D721Med (cell line): ENCODE results near the gene C17orf113.

ENCODE experiments used
- DNase-seq: peaks from one replicate; pipeline ENCODE4 v3.0.0; 2011; ENCODE audit warnings: low spot score; ENCODE audit not compliant: insufficient read length
- FAIRE-seq: peaks from 2 replicates; lab custom pipeline; 2011; peaks lifted over from hg19 to GRCh38; lab: Jason Lieb, UNC
- TF ChIP-seq, protein P1 (sequence below): IDR thresholded peaks from 2 replicates; pipeline ENCODE4 v1.5.1; 2012; ENCODE audit warnings: mild to moderate bottlenecking, control low read depth; ENCODE audit not compliant: insufficient read depth; ENCODE audit errors: missing control alignments

Gene C17orf113

DNA sequence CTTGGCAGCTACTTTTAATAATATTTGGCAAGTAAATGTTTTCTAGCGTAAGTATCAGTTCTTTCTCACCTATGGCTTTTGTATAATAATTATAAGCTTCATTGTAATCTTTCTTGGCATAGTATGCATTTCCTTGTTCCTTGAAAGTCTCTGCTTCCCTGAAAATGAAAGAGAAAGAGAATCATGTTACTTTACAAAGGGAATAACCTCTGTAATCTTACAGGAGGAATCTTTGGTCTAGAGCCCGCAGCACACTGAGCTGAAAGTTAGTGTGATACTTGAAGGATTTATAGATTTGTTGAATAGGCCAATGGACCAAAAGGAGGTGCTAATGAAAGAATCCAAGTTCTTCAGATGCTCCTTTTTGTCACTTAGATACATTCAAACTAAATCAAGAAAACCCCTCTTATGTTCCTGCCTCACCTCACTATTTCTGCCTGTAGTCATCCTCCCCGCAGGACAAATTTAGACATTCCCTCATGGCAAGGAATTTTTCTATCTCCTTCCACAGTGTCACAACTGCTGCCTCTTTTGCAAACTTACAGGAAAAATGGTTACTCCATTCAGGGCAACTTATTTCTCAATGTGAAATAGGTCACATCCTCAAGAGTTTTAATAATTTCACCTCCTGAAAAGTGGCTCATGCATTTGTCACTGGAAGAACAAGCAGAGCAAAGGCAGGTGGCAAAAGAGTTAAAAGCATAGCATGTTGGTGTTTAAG, 49.8 kb downstream of the C17orf113 start:
- DNase-seq (no peak), FAIRE-seq (no peak)
- TF ChIP-seq, protein P1, sequence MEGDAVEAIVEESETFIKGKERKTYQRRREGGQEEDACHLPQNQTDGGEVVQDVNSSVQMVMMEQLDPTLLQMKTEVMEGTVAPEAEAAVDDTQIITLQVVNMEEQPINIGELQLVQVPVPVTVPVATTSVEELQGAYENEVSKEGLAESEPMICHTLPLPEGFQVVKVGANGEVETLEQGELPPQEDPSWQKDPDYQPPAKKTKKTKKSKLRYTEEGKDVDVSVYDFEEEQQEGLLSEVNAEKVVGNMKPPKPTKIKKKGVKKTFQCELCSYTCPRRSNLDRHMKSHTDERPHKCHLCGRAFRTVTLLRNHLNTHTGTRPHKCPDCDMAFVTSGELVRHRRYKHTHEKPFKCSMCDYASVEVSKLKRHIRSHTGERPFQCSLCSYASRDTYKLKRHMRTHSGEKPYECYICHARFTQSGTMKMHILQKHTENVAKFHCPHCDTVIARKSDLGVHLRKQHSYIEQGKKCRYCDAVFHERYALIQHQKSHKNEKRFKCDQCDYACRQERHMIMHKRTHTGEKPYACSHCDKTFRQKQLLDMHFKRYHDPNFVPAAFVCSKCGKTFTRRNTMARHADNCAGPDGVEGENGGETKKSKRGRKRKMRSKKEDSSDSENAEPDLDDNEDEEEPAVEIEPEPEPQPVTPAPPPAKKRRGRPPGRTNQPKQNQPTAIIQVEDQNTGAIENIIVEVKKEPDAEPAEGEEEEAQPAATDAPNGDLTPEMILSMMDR: no peak

DNA sequence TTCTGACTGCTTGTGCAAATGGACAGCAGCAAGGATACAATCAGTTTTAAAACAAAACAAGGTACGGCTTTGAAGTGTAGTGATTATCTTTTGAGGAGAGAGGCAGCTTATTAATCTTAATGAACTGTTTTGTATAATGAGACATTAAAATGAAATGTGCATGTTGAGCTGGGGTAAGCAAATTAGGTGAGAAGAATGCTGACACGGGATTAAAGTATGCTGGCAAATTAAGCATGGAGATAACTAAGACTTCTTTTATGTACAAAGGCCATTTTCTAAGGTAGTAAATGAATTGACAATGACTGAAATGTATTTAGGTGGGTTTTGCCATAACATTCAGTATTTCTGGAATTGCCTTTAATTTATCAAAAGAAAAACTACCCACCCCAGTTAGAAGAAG, 51.9 kb downstream of the C17orf113 start:
- TF ChIP-seq, protein P1: no peak
- no peak for DNase-seq
- no peak for FAIRE-seq

DNA sequence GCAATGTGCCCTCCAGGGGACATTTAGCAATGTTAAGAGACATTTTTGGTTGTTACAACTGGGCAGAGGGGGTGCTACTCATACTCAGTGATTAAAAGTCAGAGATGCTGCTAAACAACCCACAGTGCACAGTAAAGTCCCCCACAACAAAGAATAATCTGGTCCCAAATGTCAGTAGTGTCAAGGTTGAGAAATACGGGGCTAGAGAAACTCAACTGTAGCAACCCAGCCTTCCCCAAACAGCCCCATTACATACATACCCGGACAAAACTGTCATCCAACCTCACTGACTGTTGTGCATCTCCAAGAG, 53.6 kb downstream of the C17orf113 start:
- DNase-seq (no peak), FAIRE-seq (no peak)
- TF ChIP-seq, protein P1: no peak

DNA sequence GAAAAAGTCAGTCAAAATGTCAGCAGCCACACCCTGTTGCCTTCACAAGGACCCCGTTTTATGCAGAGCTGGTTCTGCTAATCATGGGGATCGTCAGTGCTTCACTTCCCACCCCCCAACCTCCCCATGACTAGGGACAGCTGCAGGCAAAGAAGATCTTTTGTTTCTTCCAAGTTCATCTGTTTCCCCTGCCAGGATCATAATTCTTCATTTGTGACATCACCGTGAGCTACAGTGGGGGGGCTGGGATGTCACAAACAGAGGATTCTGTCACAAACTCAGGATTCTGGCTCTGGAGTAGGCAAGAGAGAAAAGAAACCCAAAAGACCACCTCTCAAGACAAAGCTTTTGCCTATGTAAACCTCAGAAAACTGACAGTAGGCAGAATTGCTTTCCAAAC, 57.8 kb downstream of the C17orf113 start:
- no peak for FAIRE-seq
- TF ChIP-seq, protein P1: no peak
- no peak for DNase-seq

DNA sequence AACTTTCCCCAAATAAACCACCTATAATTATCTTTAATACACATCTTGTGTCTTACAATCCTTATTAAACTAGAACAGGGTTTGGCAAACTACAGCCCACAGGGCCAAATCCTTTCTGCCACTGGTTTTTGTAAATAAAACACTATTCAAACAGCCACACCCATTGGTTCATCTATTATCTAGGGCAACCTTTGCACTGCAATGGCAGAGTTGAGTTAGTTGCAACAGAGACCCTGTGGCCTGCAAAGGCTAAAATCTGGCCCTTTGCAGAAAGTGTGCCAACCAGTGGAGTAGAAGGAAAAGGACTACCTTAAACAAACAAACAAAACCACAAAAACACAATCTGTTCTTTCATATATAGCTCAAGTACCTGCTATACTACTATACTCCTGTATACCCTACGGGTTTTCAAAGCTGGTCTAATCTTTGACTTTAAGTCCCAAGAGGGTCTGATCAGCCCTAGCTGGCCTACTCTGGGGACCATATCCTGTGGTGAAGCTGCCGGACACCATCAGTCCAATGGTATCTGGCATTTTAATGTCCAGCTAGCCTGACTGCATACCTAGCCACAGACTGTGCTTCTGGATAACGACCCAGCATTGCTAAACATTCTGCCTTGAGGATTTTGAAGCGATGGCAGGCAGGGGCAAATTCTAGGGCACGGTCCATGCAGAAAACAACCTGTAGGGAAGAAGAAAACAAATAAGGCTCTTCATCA, 60.5 kb downstream of the C17orf113 start:
- DNase-seq (no peak), FAIRE-seq (no peak)
- TF ChIP-seq, protein P1: no peak

DNA sequence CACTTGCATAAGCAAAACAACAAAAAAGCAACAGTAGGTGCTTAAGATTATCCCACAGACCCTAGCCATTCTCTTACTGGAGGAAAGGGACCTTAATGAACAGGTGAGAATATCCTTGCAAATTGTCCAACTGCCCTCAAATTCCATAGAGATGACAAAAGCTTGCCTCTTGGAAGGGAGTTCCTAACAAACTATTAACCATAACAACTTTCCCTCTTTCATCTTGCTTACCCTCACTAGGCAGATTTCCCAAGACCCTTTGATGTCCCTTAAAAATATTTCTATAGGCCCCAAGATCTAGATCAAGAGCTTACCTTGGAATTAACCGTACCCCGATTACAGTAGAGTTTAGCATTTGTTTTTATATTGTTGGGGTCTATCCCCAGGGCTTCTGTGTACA, 62.0 kb downstream of the C17orf113 start:
- DNase-seq (no peak), FAIRE-seq (no peak)
- TF ChIP-seq, protein P1: no peak
